HCT116 (cell line): Measurements from ENCODE around the gene DMAC2. TPM values are rescaled to one million over a fixed set of nuclear protein-coding genes. Genes with fewer than 3 reads are reported as not detected.

Experiments
- ATAC-seq: fragments of 200-7000 bp; cut with Tn5 transposase; 2 replicates; pipeline ENCODE4 v1.9.1; 2020; ENCODE audit warnings: mild to moderate bottlenecking, moderate library complexity
- BruUV-seq: library from RNA; stranded (reverse); fragments of 400-500 nt; replicated peaks from 2 replicates; lab custom pipeline; 2021; lab: Mats Ljungman, UMichigan
- CTCF ChIA-PET: fragments of 300-600 bp; sonication (Branson Sonifier 250); formaldehyde crosslinking; loops from one replicate; lab custom pipeline; 2021; ENCODE audit warnings: antibody characterized with exemption; lab: Charles Lee
- POLR2A ChIA-PET: fragments of 300-600, 350-600 bp; sonication (Branson Sonifier 250); formaldehyde crosslinking; loops from one replicate; lab custom pipeline; 2021; ENCODE audit warnings: antibody characterized with exemption; lab: Charles Lee
- RAD21 ChIA-PET, 2 experiments: fragments of 300-600 bp; sonication (Branson Sonifier 250); formaldehyde crosslinking; loops; one replicate each; lab custom pipeline; 2023; ENCODE audit warnings: low total read pairs in 2 of 2; ENCODE audit not compliant: uncharacterized antibody in 2 of 2, unreplicated experiment in 2 of 2, low non-redundant PET in 1 of 2; lab: Charles Lee
- DNase-seq: peaks from one replicate; pipeline ENCODE4 v3.0.0-alpha.2; 2010; ENCODE audit warnings: low read depth, low spot score
- H2AFZ ChIP-seq: fragments of 200-600 bp; shearing (Covaris generic), sonication (generic); 2 replicates; pipeline ENCODE4 v1.6.1; 2017; ENCODE audit warnings: low read depth, mixed run types, mixed read lengths, antibody characterized with exemption, low read length; ENCODE audit not compliant: poor library complexity, severe bottlenecking
- H3K27ac ChIP-seq: 2 replicates; pipeline ENCODE4 v1.5.1; 2012; ENCODE audit warnings: low read depth, low read length
- H3K27me3 ChIP-seq: fragments of 200-600 bp; sonication (generic); 2 replicates; pipeline ENCODE4 v1.6.1; 2016; ENCODE audit warnings: mixed run types, low read length, mixed read lengths; ENCODE audit not compliant: insufficient read depth
- H3K36me3 ChIP-seq, 2 experiments: fragments of 200-500 bp in 1 of 2; fragments of 200-600 bp in 1 of 2; sonication (Bioruptor generic) in 1 of 2; sonication (generic) in 1 of 2; 2 replicates each; pipeline versions ENCODE4 v1.5.1 to v1.6.1; 2014 to 2016; ENCODE audit warnings: low read length in 2 of 2, inconsistent platforms in 1 of 2, mixed read lengths in 1 of 2, mixed run types in 1 of 2; ENCODE audit not compliant: insufficient read depth in 2 of 2, control insufficient read depth in 1 of 2
- H3K4me1 ChIP-seq, 2 experiments: fragments of 200-600 bp in 1 of 2; sonication (generic) in 1 of 2; 2 replicates each; pipeline versions ENCODE4 v1.5.1 to v1.6.1; 2012 to 2017; ENCODE audit warnings: low read length in 2 of 2, inconsistent platforms in 1 of 2, mild to moderate bottlenecking in 1 of 2, mixed read lengths in 1 of 2, mixed run types in 1 of 2, moderate library complexity in 1 of 2; ENCODE audit not compliant: insufficient read depth in 2 of 2, control insufficient read depth in 1 of 2
- H3K4me2 ChIP-seq: fragments of 200-600 bp; sonication (generic); 2 replicates; pipeline ENCODE4 v1.6.1; 2017; ENCODE audit warnings: mixed run types, low read length, mixed read lengths
- H3K4me3 ChIP-seq, 2 experiments: fragments of 200-600 bp in 1 of 2; sonication (generic) in 1 of 2; replicated peaks in 1 of 2; 2 replicates each; pipeline ENCODE4 v1.5.1; 2011 to 2016; ENCODE audit warnings: low read length in 2 of 2, control low read depth in 1 of 2, low read depth in 1 of 2, mild to moderate bottlenecking in 1 of 2, mixed read lengths in 1 of 2, mixed run types in 1 of 2
- H3K79me2 ChIP-seq: fragments of 200-600 bp; sonication (generic); 2 replicates; pipeline ENCODE4 v1.6.1; 2017; ENCODE audit warnings: mild to moderate bottlenecking, mixed run types, low read length, moderate library complexity, mixed read lengths; ENCODE audit not compliant: insufficient read depth
- H3K9ac ChIP-seq: fragments of 200-600 bp; sonication (generic); 2 replicates; pipeline ENCODE4 v1.6.1; 2016; ENCODE audit warnings: low read length, mixed read lengths
- H3K9me2 ChIP-seq: fragments of 200-600 bp; sonication (generic), shearing (Covaris generic); 2 replicates; pipeline ENCODE4 v1.6.1; 2017; ENCODE audit warnings: mixed run types, mild to moderate bottlenecking, moderate library complexity; ENCODE audit not compliant: insufficient read depth
- H3K9me3 ChIP-seq, 2 experiments: fragments of 200-500 bp in 1 of 2; fragments of 200-600 bp in 1 of 2; sonication (Bioruptor generic) in 1 of 2; sonication (generic) in 1 of 2; 2 replicates each; pipeline ENCODE4 v1.6.1; 2014 to 2017; ENCODE audit warnings: low read length in 2 of 2, mixed read lengths in 2 of 2, inconsistent platforms in 1 of 2, low read depth in 1 of 2, mild to moderate bottlenecking in 1 of 2, mixed run types in 1 of 2, moderate library complexity in 1 of 2; ENCODE audit not compliant: control insufficient read depth in 1 of 2, insufficient read depth in 1 of 2
- H4K20me1 ChIP-seq: fragments of 200-600 bp; sonication (generic), shearing (Covaris generic); 2 replicates; pipeline ENCODE4 v1.6.1; 2017; ENCODE audit warnings: mixed run types, mild to moderate bottlenecking, moderate library complexity; ENCODE audit not compliant: insufficient read depth
- CBX3 ChIP-seq: IDR thresholded peaks from 2 replicates; pipeline ENCODE4 v1.6.1; 2012; ENCODE audit warnings: low read depth
- CTCF ChIP-seq, 3 experiments: fragments of 200-600 bp in 1 of 3; sonication (generic) in 1 of 3; IDR thresholded peaks in 2 of 3; conservative IDR thresholded peaks in 1 of 3; 2 replicates each; pipeline ENCODE4 v1.5.1; 2012 to 2017; ENCODE audit warnings: low read depth in 2 of 3, low read length in 2 of 3, antibody characterized with exemption in 1 of 3, borderline replicate concordance in 1 of 3, control low read depth in 1 of 3, mild to moderate bottlenecking in 1 of 3, mixed read lengths in 1 of 3, mixed run types in 1 of 3, moderate library complexity in 1 of 3; ENCODE audit not compliant: insufficient read depth in 1 of 3
- EGR1 ChIP-seq: IDR thresholded peaks from 2 replicates; pipeline ENCODE4 v1.6.1; 2012; ENCODE audit warnings: low read depth
- EZH2 ChIP-seq: fragments of 200-600 bp; sonication (generic); IDR thresholded peaks from 2 replicates; pipeline ENCODE4 v1.6.1; 2017; ENCODE audit warnings: antibody characterized with exemption, mixed run types
- POLR2A ChIP-seq: IDR thresholded peaks from 2 replicates; pipeline ENCODE4 v1.7.0; 2011; ENCODE audit warnings: borderline replicate concordance; ENCODE audit not compliant: insufficient read depth, insufficient read length; ENCODE audit errors: extremely low read depth
- POLR2AphosphoS5 ChIP-seq: IDR thresholded peaks from 2 replicates; pipeline ENCODE4 v1.6.1; 2011; ENCODE audit warnings: mild to moderate bottlenecking, low read depth, low read length, moderate library complexity
- REST ChIP-seq: IDR thresholded peaks from 2 replicates; pipeline ENCODE4 v1.6.1; 2012; ENCODE audit warnings: low read depth
- SP1 ChIP-seq: IDR thresholded peaks from 2 replicates; pipeline ENCODE4 v1.6.1; 2012; ENCODE audit warnings: low read depth
- SRF ChIP-seq: IDR thresholded peaks from 2 replicates; pipeline ENCODE4 v1.6.1; 2012; ENCODE audit warnings: low read depth
- TCF7L2 ChIP-seq: IDR thresholded peaks from 2 replicates; pipeline ENCODE4 v1.7.0; 2011; ENCODE audit warnings: borderline replicate concordance, inconsistent platforms; ENCODE audit not compliant: insufficient read depth, insufficient read length; ENCODE audit errors: extremely low read depth
- ZNF274 ChIP-seq: fragments of 200-500 bp; sonication (Bioruptor generic); IDR thresholded peaks from 2 replicates; pipeline ENCODE4 v1.6.1; 2014; ENCODE audit warnings: mild to moderate bottlenecking, low read depth, low read length, inconsistent platforms
- intact Hi-C: fragments of 100-400 bp; cut with micrococcal nuclease; formaldehyde crosslinking; loops from 2 replicates; pipeline ENCODE4 v1.10.0; 2022
- total RNA-seq: library from RNA; stranded (reverse); gene quantifications from one replicate; pipeline ENCODE4 v1.2.1, GENCODE V29; 2021; ENCODE audit not compliant: unreplicated experiment
- TF ChIP-seq, protein P1 (sequence below): IDR thresholded peaks from 2 replicates; pipeline ENCODE4 v1.6.1; 2012

The DMAC2 gene
- total RNA-seq, 1 experiment from 2014 or later, result 65.6 TPM

DNA sequence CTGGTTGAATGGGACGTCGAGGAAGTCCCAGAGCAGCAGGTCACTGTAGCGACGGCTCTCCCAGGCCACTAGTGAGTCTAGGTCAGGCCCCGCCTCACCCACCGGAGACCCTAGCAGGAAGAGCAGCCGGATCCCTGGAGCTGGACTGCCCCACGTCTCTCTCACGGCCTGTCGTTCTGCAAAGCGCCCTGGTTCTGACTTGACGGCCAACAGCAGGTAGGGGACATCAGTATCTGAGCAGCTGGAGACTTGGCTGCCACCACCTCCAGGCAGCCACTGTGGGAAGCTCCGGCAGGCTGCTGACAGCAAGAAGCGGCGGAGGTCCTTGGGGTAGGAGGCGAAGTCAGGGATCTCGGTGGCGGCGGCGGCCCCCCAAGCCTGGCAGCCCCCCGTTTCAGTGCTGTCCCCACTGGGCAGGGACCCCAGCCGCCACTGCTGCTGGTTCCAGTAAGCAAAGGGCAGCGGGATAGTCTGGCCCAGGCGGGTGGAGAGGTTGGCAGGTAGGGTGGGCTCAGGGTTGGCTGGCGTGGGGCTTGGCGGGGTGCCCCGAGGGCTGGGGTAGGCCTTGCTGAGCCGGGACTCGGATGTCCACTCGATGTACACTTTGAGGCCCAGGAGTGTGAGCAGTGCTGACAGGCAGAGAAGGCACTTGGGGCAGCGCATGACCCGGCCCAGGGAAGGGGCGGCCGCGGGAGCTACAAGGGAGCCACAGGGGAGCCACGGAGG is 13.4 kb downstream of the DMAC2 start (continued):
- TF ChIP-seq REST (no peak), CBX3 (no peak), SP1 (no peak), SRF (no peak), EZH2 (no peak)
- TF ChIP-seq, protein P1, sequence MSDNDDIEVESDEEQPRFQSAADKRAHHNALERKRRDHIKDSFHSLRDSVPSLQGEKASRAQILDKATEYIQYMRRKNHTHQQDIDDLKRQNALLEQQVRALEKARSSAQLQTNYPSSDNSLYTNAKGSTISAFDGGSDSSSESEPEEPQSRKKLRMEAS, result no peak

GRCh38 chr19:41425174-41426115 is 14.3 kb downstream of the DMAC2 start:
- CTCF ChIA-PET, result no interaction called here
- BruUV-seq, result no TSS peak
- H3K4me3 ChIP-seq, result no peak overlapping the region
- H2AFZ ChIP-seq, result no peak overlapping the region
- no peak overlapping the region for H3K9ac ChIP-seq
- H3K9me2 ChIP-seq, result no peaks in the 10 kb centered on the region
- H3K9me3 ChIP-seq, result no peaks in the 10 kb centered on the region
- intact Hi-C loops, result no loop called here
- no peak overlapping the region for H3K4me2 ChIP-seq
- H3K79me2 ChIP-seq, result no peaks in the 10 kb centered on the region
- H3K36me3 ChIP-seq, result no peaks in the 10 kb centered on the region; a peak in 1 of 4 replicates
- ATAC-seq (no peak), DNase-seq (no peak)
- peaks cover 0 to 5% of the 10 kb centered on the region in 2 experiments; a peak in 2 of 4 replicates for H3K4me1 ChIP-seq
- POLR2A ChIA-PET, result no interaction called here
- TF ChIP-seq EGR1, result no peak
- no peak for TF ChIP-seq POLR2AphosphoS5
- no peak for TF ChIP-seq ZNF274
- no peak for TF ChIP-seq CTCF (IDR thresholded peaks at IDR 0.05 in 2 of 3, conservative IDR thresholded peaks at IDR 0.05 in 1 of 3; ENCODE audit: borderline replicate concordance in 1 of 3, insufficient read depth in 1 of 3, low read depth in 2 of 3, low read length in 2 of 3)
- TF ChIP-seq POLR2A, result no peak
- no peak for TF ChIP-seq TCF7L2
- H4K20me1 ChIP-seq, result no peaks in the 10 kb centered on the region
- RAD21 ChIA-PET, result no interaction called here
- H3K27ac ChIP-seq, result no peak overlapping the region
- no peaks in the 10 kb centered on the region for H3K27me3 ChIP-seq
